ENCODE results near the gene ETDB.

GRCh38 chrX:135112743-135113142, 7.6 kb downstream of the ETDB start:
- TF ChIP-seq FOXM1 (IDR thresholded peaks at IDR 0.05; ENCODE audit: borderline replicate concordance): no peak
- TF ChIP-seq CTBP1 (IDR thresholded peaks at IDR 0.05; ENCODE audit: borderline replicate concordance): no peak
- TF ChIP-seq ELF4 (IDR thresholded peaks at IDR 0.05): no peak
- no peak for TF ChIP-seq FOXA1 (IDR thresholded peaks at IDR 0.05)
